ENCODE results near the gene UBTF.

UBTF gene

GRCh38 chr17:44188576-44189403 lies 30.7 kb downstream of the UBTF start:
- no peak overlapping the region for H3K4me3 ChIP-seq (ENCODE audit: low read depth, low read length)
- TF ChIP-seq CTCF (IDR thresholded peaks at IDR 0.05; ENCODE audit: low read depth, low read length) = no peak
- no peaks in the 10 kb centered on the region for H3K27me3 ChIP-seq
- no peaks in the 10 kb centered on the region for H3K4me1 ChIP-seq
- H3K36me3 ChIP-seq = peaks cover 15% of the 10 kb centered on the region
- no peak for DNase-seq
- H3K9me3 ChIP-seq = no peaks in the 10 kb centered on the region

- DNase-seq = no peak
- Histone ChIP-seq H3K36me3 (peaks cover 9% of the 10 kb centered on the region), H3K27me3 (no peaks in the 10 kb centered on the region), H3K4me3 (ENCODE audit: low read depth, low read length) (peak overlapping the region; percentile 98), H3K4me1 (no peaks in the 10 kb centered on the region), H3K9me3 (no peaks in the 10 kb centered on the region)
- no peak for TF ChIP-seq CTCF (IDR thresholded peaks at IDR 0.05; ENCODE audit: low read depth, low read length)
Measured at GRCh38 chr17:44187131-44187899, 32.2 kb downstream of the UBTF start.

GRCh38 chr17:44186307-44187130 lies 33.0 kb downstream of the UBTF start, which contains the start of gene TMUB2:
TMUB2 (plus strand) TSS chr17:44186972; CDS start chr17:44187709, 737 bp downstream.
- Histone ChIP-seq H3K9me3 (no peaks in the 10 kb centered on the region), H3K36me3 (peaks cover 16% of the 10 kb centered on the region), H3K4me3 (ENCODE audit: low read depth, low read length) (peak within 1 kb of the TSS; percentile 98), H3K4me1 (no peaks in the 10 kb centered on the region), H3K27me3 (no peaks in the 10 kb centered on the region)
- TF ChIP-seq CTCF (IDR thresholded peaks at IDR 0.05; ENCODE audit: low read depth, low read length) = no peak
- peak; percentile 99 for DNase-seq

GRCh38 chr17:44184212-44184810 lies 35.2 kb downstream of the UBTF start:
- Histone ChIP-seq H3K27me3 (no peaks in the 10 kb centered on the region), H3K4me3 (ENCODE audit: low read depth, low read length) (no peak overlapping the region), H3K4me1 (no peaks in the 10 kb centered on the region), H3K9me3 (no peaks in the 10 kb centered on the region), H3K36me3 (peaks cover 9% of the 10 kb centered on the region; the same call in 1 of the 2 replicates)
- DNase-seq = no peak
- TF ChIP-seq CTCF (IDR thresholded peaks at IDR 0.05; ENCODE audit: low read depth, low read length) = no peak

GRCh38 chr17:44183024-44183423 lies 36.5 kb downstream of the UBTF start:
- DNase-seq = no peak
- Histone ChIP-seq H3K27me3 (no peaks in the 10 kb centered on the region), H3K9me3 (no peaks in the 10 kb centered on the region), H3K4me1 (no peaks in the 10 kb centered on the region), H3K4me3 (ENCODE audit: low read depth, low read length) (no peak overlapping the region), H3K36me3 (peaks cover 9% of the 10 kb centered on the region)
- TF ChIP-seq CTCF (IDR thresholded peaks at IDR 0.05; ENCODE audit: low read depth, low read length) = no peak
